Measurements from ENCODE around the gene IL9. TPM values are rescaled to one million over a fixed set of nuclear protein-coding genes. Genes with fewer than 3 reads are reported as not detected.

IL9 gene
- total RNA-seq, 1 donor from 2014 or later: not detected

GRCh38 chr5:135937245-135937911 is 41.7 kb upstream of the IL9 start:
- DNase-seq (no peak), ATAC-seq (ENCODE audit: low read depth) (no peak)
- H3K27me3 Mint-ChIP-seq: peaks cover 10% of the 10 kb centered on the region
- ChIA-PET CTCF (no interaction called here), POLR2A (no interaction called here)
- intact Hi-C loops (cut with micrococcal nuclease): no loop called here
- H3K36me3 Mint-ChIP-seq (ENCODE audit: low read depth): no peaks in the 10 kb centered on the region
- no peaks in the 10 kb centered on the region for H3K4me1 Mint-ChIP-seq
- no peak overlapping the region for H3K4me3 Mint-ChIP-seq
- no peaks in the 10 kb centered on the region for H3K9me3 Mint-ChIP-seq
- H3K27ac Mint-ChIP-seq: no peak overlapping the region
- TF ChIP-seq CTCF (IDR thresholded peaks at IDR 0.05): no peak

- intact Hi-C loops (cut with micrococcal nuclease): no loop called here
- Mint-ChIP-seq H3K4me1 (peaks cover 3% of the 10 kb centered on the region), H3K27ac (no peak overlapping the region), H3K27me3 (peaks cover 22% of the 10 kb centered on the region), H3K36me3 (ENCODE audit: low read depth) (no peaks in the 10 kb centered on the region), H3K9me3 (no peaks in the 10 kb centered on the region), H3K4me3 (no peak overlapping the region)
- ChIA-PET CTCF (no interaction called here), POLR2A (no interaction called here)
- no peak for DNase-seq
- TF ChIP-seq CTCF (IDR thresholded peaks at IDR 0.05): no peak
- ATAC-seq (ENCODE audit: low read depth): no peak
Measured at GRCh38 chr5:135934939-135935338, 39.3 kb upstream of the IL9 start.

- ChIA-PET CTCF (no interaction called here), POLR2A (no interaction called here)
- H3K27me3 Mint-ChIP-seq: peaks cover 37% of the 10 kb centered on the region
- DNase-seq (no peak), ATAC-seq (ENCODE audit: low read depth) (no peak)
- no peak overlapping the region for H3K4me3 Mint-ChIP-seq
- TF ChIP-seq CTCF (IDR thresholded peaks at IDR 0.05): no peak
- intact Hi-C loops (cut with micrococcal nuclease): no loop called here
- H3K9me3 Mint-ChIP-seq: no peaks in the 10 kb centered on the region
- no peak overlapping the region for H3K27ac Mint-ChIP-seq
- peaks cover 4% of the 10 kb centered on the region for H3K4me1 Mint-ChIP-seq
- H3K36me3 Mint-ChIP-seq (ENCODE audit: low read depth): no peaks in the 10 kb centered on the region
Measured at GRCh38 chr5:135930949-135931295, 35.3 kb upstream of the IL9 start.

GRCh38 chr5:135930029-135930948 is 34.6 kb upstream of the IL9 start:
- DNase-seq (no peak), ATAC-seq (ENCODE audit: low read depth) (no peak)
- H3K4me3 Mint-ChIP-seq: no peak overlapping the region
- no peak for TF ChIP-seq CTCF (IDR thresholded peaks at IDR 0.05)
- H3K36me3 Mint-ChIP-seq (ENCODE audit: low read depth): no peaks in the 10 kb centered on the region
- ChIA-PET POLR2A (no interaction called here), CTCF (no interaction called here)
- intact Hi-C loops (cut with micrococcal nuclease): no loop called here
- H3K4me1 Mint-ChIP-seq: peaks cover 4% of the 10 kb centered on the region
- H3K9me3 Mint-ChIP-seq: no peaks in the 10 kb centered on the region
- H3K27me3 Mint-ChIP-seq: peaks cover 36% of the 10 kb centered on the region
- H3K27ac Mint-ChIP-seq: no peak overlapping the region

GRCh38 chr5:135921388-135921787 is 25.7 kb upstream of the IL9 start:
- intact Hi-C loops (cut with micrococcal nuclease): no loop called here
- DNase-seq (no peak), ATAC-seq (ENCODE audit: low read depth) (no peak)
- Mint-ChIP-seq H3K4me1 (no peaks in the 10 kb centered on the region), H3K9me3 (no peaks in the 10 kb centered on the region), H3K4me3 (no peak overlapping the region), H3K27ac (no peak overlapping the region), H3K36me3 (ENCODE audit: low read depth) (no peaks in the 10 kb centered on the region), H3K27me3 (peaks cover 24% of the 10 kb centered on the region)
- no peak for TF ChIP-seq CTCF (IDR thresholded peaks at IDR 0.05)
- CTCF ChIA-PET: no interaction called here
- POLR2A ChIA-PET: no interaction called here

Data from activated B cell treated with CpG ODN at 0.5 μM for 24 hours (primary cell).